H1 (cell line): ENCODE measurements around the gene TSNAXIP1. TPM values are rescaled to one million over a fixed set of nuclear protein-coding genes. Genes with fewer than 3 reads are reported as not detected.

ENCODE experiments used
- SIN3A ChIP-seq, 2 experiments: IDR thresholded peaks in 1 of 2; conservative IDR thresholded peaks in 1 of 2; 2 replicates each; pipeline ENCODE4 v1.6.1; 2011 to 2012; ENCODE audit warnings: low read length in 2 of 2, improper control_type of control experiment in 1 of 2, low read depth in 1 of 2, mild to moderate bottlenecking in 1 of 2
- TAF1 ChIP-seq: IDR thresholded peaks from 2 replicates; pipeline ENCODE4 v1.6.1; 2011; ENCODE audit warnings: mild to moderate bottlenecking, low read depth, low read length
- TAF7 ChIP-seq: optimal IDR thresholded peaks from 2 replicates; pipeline ENCODE3; 2011; ENCODE audit warnings: low read depth, mild to moderate bottlenecking, inconsistent platforms, low read length, moderate library complexity, borderline replicate concordance
- polyA plus RNA-seq, 7 experiments: library from polyadenylated mRNA; depleted of rRNA in 3 of 7; stranded (reverse) in 5 of 7; unstranded in 2 of 7; fragments of >200 nt in 5 of 7; fragments of 200-250 nt in 2 of 7; gene quantifications; 1 replicate in 5 of 7; 2 replicates in 1 of 7; 4 replicates in 1 of 7; pipeline versions ENCODE4 v1.2.1 to v1.2.3, GENCODE V29; 2011 to 2013; ENCODE audit warnings: missing spikeins in 2 of 7, mixed read lengths in 2 of 7
- total RNA-seq: library from RNA; stranded (reverse); fragmentation: NEBNext Ultra II Directional; extraction: Animal tissue kit (Norgen Biotek cat#: 25700); gene quantifications from 2 replicates; pipeline ENCODE4 v1.2.1, GENCODE V29; 2021
- TF ChIP-seq, protein P1 (sequence below): fragments of 300-600 bp; sonication (generic); IDR thresholded peaks from 2 replicates; pipeline ENCODE4 v1.7.1; 2012; ENCODE audit warnings: low read length, moderate library complexity, mild to moderate bottlenecking, inconsistent platforms; ENCODE audit not compliant: insufficient replicate concordance

TSNAXIP1 gene
- total and polyA plus RNA-seq, 2 of the 8 experiments (the other 6 are each of a cell fraction or from before 2014, with no cell fraction given), result 0.37 to 0.94 TPM

DNA sequence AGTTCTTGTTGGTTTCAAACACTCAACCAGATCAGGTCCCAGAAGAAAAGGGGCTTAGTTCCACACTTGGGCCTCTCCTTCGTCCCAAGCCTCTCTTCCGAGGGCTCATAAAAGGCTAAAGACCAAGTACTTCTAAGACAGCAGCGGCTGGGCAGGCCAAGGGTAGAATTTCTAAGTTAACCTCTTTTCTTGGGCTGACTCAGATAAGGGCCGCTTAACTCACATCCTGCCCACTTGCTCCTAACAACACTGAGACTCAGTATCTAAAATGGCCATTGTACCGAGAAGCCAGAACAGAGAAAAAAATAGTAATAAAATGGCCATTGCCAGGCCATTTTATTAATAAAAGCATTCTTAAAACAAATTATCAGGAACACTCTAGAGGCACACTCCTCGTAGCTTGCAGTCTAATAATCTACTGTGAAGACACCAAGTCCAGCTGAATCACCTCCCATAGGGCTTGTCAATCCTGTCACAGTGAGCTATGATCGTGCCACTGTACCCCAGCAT is 42.5 kb upstream of the TSNAXIP1 start (continued):
- TF ChIP-seq, protein P1, sequence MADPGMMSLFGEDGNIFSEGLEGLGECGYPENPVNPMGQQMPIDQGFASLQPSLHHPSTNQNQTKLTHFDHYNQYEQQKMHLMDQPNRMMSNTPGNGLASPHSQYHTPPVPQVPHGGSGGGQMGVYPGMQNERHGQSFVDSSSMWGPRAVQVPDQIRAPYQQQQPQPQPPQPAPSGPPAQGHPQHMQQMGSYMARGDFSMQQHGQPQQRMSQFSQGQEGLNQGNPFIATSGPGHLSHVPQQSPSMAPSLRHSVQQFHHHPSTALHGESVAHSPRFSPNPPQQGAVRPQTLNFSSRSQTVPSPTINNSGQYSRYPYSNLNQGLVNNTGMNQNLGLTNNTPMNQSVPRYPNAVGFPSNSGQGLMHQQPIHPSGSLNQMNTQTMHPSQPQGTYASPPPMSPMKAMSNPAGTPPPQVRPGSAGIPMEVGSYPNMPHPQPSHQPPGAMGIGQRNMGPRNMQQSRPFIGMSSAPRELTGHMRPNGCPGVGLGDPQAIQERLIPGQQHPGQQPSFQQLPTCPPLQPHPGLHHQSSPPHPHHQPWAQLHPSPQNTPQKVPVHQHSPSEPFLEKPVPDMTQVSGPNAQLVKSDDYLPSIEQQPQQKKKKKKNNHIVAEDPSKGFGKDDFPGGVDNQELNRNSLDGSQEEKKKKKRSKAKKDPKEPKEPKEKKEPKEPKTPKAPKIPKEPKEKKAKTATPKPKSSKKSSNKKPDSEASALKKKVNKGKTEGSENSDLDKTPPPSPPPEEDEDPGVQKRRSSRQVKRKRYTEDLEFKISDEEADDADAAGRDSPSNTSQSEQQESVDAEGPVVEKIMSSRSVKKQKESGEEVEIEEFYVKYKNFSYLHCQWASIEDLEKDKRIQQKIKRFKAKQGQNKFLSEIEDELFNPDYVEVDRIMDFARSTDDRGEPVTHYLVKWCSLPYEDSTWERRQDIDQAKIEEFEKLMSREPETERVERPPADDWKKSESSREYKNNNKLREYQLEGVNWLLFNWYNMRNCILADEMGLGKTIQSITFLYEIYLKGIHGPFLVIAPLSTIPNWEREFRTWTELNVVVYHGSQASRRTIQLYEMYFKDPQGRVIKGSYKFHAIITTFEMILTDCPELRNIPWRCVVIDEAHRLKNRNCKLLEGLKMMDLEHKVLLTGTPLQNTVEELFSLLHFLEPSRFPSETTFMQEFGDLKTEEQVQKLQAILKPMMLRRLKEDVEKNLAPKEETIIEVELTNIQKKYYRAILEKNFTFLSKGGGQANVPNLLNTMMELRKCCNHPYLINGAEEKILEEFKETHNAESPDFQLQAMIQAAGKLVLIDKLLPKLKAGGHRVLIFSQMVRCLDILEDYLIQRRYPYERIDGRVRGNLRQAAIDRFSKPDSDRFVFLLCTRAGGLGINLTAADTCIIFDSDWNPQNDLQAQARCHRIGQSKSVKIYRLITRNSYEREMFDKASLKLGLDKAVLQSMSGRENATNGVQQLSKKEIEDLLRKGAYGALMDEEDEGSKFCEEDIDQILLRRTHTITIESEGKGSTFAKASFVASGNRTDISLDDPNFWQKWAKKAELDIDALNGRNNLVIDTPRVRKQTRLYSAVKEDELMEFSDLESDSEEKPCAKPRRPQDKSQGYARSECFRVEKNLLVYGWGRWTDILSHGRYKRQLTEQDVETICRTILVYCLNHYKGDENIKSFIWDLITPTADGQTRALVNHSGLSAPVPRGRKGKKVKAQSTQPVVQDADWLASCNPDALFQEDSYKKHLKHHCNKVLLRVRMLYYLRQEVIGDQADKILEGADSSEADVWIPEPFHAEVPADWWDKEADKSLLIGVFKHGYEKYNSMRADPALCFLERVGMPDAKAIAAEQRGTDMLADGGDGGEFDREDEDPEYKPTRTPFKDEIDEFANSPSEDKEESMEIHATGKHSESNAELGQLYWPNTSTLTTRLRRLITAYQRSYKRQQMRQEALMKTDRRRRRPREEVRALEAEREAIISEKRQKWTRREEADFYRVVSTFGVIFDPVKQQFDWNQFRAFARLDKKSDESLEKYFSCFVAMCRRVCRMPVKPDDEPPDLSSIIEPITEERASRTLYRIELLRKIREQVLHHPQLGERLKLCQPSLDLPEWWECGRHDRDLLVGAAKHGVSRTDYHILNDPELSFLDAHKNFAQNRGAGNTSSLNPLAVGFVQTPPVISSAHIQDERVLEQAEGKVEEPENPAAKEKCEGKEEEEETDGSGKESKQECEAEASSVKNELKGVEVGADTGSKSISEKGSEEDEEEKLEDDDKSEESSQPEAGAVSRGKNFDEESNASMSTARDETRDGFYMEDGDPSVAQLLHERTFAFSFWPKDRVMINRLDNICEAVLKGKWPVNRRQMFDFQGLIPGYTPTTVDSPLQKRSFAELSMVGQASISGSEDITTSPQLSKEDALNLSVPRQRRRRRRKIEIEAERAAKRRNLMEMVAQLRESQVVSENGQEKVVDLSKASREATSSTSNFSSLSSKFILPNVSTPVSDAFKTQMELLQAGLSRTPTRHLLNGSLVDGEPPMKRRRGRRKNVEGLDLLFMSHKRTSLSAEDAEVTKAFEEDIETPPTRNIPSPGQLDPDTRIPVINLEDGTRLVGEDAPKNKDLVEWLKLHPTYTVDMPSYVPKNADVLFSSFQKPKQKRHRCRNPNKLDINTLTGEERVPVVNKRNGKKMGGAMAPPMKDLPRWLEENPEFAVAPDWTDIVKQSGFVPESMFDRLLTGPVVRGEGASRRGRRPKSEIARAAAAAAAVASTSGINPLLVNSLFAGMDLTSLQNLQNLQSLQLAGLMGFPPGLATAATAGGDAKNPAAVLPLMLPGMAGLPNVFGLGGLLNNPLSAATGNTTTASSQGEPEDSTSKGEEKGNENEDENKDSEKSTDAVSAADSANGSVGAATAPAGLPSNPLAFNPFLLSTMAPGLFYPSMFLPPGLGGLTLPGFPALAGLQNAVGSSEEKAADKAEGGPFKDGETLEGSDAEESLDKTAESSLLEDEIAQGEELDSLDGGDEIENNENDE, result no peak
- no peak for TF ChIP-seq TAF1
- no peak for TF ChIP-seq SIN3A (conservative IDR thresholded peaks at IDR 0.05 in 1 of 2, IDR thresholded peaks at IDR 0.05 in 1 of 2; ENCODE audit: low read depth in 1 of 2, low read length in 2 of 2)
- TF ChIP-seq TAF7, result no peak
